Stimulated activated naive CD4-positive, alpha-beta T cell (primary cell): Measurements from ENCODE around the gene RNF123.
A peak's percentile ranks its signal among the peaks of the same experiment; 100 is the strongest.
"Not testable (repeated sequence)": the region's sequence is repeated elsewhere in the genome, so short reads cannot be mapped to it uniquely, and the experiment has no call there.

Experiments used
- DNase-seq, 6 experiments: peaks; one replicate each; lab custom pipeline; 2025; lab: John Stamatoyannopoulos, UW

Gene RNF123

GRCh38 chr3:49720855-49721595, 31.7 kb downstream of the RNF123 start:
- no peak for DNase-seq

GRCh38 chr3:49721596-49721895, 32.2 kb downstream of the RNF123 start:
- no peak for DNase-seq

- DNase-seq: no peak
Observed at GRCh38 chr3:49721896-49722781, 32.8 kb downstream of the RNF123 start.

GRCh38 chr3:49722896-49723295, 33.5 kb downstream of the RNF123 start:
- no peak for DNase-seq

DNA sequence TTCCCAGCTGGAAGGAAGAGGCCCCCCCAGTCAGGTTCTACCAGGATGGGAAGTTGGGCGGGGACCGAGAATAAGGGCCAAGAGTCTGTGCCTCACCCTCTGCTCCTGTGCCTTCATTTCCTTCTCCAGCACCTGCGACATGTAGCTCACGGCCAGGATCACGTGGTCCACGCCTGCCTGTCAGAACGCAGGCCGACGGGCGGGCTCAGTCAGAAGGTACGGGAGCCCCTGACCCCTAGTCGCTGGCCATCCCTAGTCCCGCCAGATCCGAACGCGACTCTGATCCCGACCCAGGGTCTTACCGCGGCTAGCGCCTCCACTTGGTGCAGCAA, 33.9 kb downstream of the RNF123 start:
- peak; percentile 32 to 62 (median 54) for DNase-seq

DNA sequence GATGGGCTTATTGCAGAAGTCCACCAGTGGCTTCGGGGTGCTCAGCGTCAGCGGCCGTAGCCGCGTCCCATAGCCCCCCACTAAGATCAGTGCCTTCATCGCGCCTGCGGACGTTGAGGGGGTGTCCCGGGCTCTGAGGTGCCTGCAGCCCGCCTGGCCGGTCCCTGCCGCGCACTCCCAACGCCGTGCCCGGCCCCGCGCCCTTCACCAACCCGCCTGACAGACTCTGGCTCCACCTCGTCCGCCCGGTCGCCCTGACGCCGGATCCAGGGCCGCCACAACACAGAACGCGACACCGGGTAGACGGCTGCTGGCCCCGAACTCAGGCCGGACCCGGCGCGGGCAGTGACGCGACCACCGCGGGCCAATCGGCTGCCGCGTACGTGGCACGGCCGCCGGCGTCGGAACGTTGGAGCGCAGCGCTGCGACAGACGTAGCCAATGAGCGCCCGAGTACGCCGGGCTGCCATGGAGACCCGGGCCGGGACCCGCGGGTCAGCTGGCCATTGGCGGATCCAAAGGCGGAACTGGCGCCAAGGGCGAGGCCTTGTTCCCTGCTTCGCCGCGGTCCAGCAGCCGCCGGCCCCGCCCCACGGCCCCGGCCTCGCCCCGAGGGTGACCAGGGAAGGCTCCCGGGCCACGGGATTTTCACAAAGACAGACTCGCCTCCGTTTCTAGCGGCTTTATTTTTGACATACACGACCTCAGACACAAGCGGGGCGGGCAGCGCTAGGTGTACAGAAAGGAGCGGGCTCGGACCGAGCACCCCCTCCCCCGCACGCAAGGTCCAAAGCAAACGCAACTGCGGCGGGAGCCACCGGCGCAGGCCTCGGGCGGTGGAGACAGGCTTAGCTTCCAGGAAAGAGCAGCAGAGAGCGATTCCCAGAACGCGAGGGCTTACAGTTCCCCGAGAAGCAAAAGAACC, 34.5 kb downstream of the RNF123 start, which contains the start of gene GMPPB:
Gene GMPPB, minus strand, starts transcription at position 324 of the 924 bp plus-strand sequence. Its CDS starts 225 bp downstream, at position 99.
- DNase-seq: peak; percentile 76 to 89 (median 85)

GRCh38 chr3:49724586-49724985, 35.2 kb downstream of the RNF123 start:
- peak in 4 of 6 experiments; percentile 28 to 54 (median 46) for DNase-seq

DNA sequence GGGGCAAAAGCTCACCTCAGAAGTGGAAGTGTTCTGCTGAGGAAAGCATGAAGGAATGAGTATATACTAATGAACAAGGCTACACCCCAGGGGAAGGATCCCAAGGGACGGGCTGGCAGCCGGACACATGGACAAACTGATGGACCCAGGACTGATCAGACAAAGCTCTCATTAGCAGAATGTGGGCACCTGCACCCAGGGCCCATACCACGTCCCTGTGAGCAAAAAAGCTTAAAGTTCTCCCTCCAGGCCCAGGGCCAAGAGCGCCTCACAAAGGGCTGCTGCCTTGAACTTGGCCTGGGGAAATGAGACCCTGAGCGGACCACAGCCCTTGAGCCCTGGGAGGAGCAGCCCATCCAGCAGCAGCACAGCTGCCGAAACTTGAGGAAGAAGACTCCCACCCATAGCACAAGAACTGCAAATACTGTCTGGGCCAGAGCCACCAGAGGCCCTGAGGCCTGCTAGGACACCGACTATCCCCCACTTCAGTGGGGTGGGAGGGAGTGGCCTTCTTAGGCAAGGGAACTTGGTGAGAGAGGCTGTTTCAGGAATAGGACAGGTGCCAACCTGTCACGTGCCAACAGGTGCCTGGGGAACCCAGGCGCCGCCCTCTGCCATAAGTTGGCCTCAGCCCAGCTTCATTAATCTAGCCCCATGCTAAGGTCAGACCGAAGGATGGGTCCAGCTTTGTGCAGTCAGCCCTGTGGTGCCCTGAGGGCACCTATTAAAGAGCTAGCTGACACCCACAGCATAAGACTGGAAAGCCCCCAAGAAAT, 36.7 kb downstream of the RNF123 start:
- no peak for DNase-seq

- no peak for DNase-seq
Observed at GRCh38 chr3:49727154-49727923, 38.0 kb downstream of the RNF123 start.

DNA sequence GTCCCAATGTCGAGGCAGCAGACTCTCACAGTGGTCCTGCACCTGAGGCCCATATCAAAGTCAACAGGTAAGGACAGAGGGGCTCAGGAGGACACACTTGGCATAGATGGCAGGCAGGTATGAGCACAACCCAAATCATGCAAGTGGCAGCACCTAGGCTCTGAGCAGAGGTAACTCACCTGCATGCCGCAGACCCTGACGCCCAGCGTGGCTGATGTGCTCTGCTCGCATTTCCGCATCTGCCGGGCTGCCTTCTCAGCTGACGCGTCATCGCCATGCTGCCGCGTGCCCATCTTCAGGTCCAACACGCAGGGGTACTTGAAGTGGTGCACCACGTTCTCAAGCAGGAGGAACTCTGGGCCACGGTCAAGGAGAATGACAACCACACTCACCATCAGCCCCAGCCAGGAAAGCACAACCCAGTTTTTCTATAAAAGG, 38.6 kb downstream of the RNF123 start:
- DNase-seq: no peak

DNA sequence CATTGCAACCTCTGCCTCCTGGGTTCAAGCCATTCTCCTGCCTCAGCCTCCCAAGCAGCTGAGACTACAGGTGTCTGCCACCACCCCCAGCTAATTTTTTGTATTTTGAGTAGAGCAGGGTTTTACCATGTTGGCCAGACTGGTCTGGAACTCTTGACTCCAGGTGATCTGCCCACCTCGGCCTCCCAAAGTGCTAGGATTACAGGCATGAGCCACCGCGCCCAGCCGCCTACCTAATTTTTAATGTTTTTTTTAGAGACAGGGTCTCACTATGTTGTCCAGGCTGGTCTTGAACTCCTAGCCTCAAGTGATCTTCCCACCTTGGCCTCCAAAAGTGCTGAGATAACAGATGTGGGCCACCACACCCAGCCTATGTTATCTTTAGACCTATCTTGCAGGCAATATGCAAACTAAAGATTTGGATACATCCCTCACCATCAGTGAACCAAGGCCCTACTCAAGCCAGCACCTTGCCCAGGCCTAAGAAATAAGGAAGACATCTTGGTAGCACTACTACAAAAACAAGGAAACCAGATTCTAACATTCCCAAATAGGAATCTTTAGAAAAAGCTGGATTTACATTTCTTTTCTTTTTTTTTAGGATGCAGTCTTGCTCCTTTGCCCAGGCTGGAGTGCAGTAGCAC, 40.7 kb downstream of the RNF123 start:
- DNase-seq: no peak

- DNase-seq: no peak
Observed at GRCh38 chr3:49732597-49732996, 43.2 kb downstream of the RNF123 start.

- no peak for DNase-seq
Observed at GRCh38 chr3:49733551-49733950, 44.2 kb downstream of the RNF123 start.

GRCh38 chr3:49734752-49735151, 45.4 kb downstream of the RNF123 start:
- no peak for DNase-seq

DNA sequence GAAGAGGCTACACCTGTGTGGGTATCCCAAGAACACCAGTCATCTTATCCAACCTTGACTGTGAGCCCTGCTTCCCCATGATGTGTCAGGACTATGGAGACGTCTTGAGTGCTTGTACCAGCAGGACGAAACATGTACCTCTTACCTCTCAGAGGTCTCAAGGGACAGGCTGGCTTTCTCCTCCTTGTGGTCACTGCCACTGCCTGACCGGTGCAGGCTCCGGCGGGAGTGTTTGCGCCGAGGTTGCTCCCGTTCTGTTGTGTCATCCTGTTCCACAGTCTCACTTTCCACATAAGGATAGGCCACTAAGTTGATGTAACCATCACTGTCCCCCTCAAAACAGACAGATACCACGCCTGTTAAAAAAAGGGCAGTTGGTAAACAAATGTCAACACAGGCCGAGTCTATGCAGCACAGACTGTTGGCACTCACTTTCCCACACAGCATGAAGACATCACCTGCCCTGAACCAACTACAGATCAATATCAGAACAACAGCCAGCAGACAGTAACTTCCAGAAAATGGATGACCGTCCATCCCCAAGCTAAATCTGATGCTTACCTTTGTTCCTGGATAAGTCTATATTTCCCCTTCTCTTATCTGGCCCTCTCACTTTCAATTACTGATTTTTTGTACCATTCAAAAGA, 48.8 kb downstream of the RNF123 start:
- no peak for DNase-seq

GRCh38 chr3:49740427-49740826, 51.1 kb downstream of the RNF123 start:
- no peak for DNase-seq

DNA sequence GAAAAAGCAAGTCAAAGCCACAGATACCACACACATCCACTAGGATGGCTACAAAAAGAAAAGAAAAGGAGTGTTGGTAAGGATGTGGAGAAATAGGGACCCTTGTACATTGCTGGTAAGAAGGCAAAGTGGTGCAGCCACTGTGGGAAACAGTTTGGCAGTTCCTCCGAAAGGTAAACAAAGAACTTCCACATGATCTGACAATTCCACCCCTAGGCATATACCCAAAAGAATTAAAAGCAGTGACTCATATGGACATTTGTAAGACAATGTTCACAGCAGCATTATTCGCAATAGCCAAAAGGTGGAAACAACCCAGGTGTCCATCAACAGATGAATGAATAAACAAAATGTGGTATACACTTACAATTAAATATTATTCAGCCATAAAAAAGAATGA, 56.6 kb downstream of the RNF123 start:
- DNase-seq: no peak

DNA sequence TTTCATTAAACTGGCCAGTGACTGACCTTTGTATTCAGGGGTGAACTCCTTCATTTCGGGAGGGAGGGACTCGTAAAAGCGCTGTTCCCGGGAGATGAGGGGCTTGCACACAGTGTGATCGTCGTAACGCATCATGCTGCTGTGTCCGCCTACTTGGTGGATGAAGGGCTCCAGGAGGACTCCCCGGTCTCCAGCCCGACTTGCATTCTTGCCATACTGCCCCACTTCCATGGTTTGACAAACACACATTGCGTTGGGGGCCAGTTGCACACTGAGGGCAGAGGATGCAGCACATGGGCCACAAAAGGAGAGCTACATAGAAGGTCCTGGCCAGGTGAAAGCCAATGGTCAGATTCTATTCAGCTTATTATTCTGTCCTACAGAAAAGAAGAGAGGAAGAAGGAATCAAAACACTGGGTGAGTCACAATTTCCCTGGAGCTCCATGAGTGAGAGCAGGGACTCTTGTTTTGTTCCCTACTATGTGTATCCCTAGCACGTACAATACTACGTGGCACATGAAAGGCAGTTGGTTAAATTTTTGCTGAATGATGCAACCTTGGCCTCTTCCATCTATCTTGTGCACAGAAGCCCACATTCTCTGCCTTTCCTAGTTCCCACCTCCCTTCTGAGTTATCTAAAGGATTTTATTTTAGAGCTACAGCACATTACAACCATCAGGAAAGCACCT, 58.6 kb downstream of the RNF123 start:
- no peak for DNase-seq

DNA sequence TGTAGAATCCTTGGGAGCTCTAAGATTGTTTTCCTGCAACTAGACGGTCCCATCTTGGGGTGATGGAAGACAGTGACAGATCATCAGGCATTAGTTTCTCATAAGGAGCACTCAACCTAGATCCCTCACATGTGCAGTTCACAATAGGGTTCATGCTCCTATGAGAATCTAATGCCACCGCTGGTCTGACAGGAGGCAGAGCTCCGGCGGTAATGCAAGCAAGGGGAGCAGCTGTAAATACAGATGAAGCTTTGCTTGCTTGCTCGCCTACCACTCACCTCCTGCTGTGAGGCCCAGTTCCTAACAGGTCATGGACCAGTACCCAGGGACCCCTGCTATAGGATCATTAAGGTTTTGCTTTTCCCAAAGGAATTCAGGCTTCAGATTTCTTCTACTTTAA, 59.5 kb downstream of the RNF123 start:
- DNase-seq: not testable (repeated sequence)
